Suprapubic skin (tissue), 4 donors: Measurements from ENCODE around the gene PRPF38B.

Experiments used
- CTCF ChIP-seq, 2 donors: fragments of 200-600 bp in 1 of 2; fragments of 450-650 bp in 1 of 2; sonication (generic) in 1 of 2; IDR thresholded peaks; one replicate each; pipeline ENCODE4 v1.5.1; 2016 to 2019; ENCODE audit warnings: antibody characterized with exemption in 2 of 2, mild to moderate bottlenecking in 1 of 2, moderate library complexity in 1 of 2
- EP300 ChIP-seq: sonication (generic); formaldehyde crosslinking; IDR thresholded peaks from one replicate; pipeline ENCODE4 v1.6.1; 2017; ENCODE audit warnings: antibody characterized with exemption
- POLR2A ChIP-seq, 2 donors: fragments of 450-650 bp; IDR thresholded peaks; one replicate each; pipeline ENCODE4 v1.6.1; 2017; ENCODE audit warnings: antibody characterized with exemption in 2 of 2, mild to moderate bottlenecking in 2 of 2, moderate library complexity in 2 of 2
- POLR2AphosphoS5 ChIP-seq, 3 donors: sonication (generic); formaldehyde crosslinking; IDR thresholded peaks; one replicate each; pipeline ENCODE4 v1.6.1; 2017; ENCODE audit warnings: antibody characterized with exemption in 3 of 3

DNA sequence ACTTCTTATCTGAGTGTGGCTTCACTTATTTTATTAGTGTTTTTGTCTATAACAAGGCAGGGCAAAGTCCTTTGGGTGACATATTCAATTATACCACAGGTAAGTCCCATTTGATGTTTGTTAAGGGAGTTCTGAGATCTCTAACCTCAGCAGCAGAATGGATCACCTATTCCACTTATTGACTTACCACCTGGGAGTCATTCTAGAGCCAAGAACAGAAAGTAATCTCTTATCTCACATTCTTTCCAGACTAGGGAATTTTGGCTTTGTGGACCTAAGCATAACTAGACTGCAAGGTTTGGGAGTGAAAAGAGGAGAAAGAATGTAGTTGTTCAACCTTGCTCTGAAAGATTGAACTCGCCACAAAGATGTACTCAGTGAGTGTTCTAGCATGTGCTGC, 33.8 kb downstream of the PRPF38B start:
- TF ChIP-seq CTCF (IDR thresholded peaks at IDR 0.05) (no peak), POLR2A (IDR thresholded peaks at IDR 0.05) (no peak), EP300 (no peak), POLR2AphosphoS5 (IDR thresholded peaks at IDR 0.05) (no peak)
